C4-2B (cell line): ENCODE measurements around the gene DAP.

Source experiments
- CTCF ChIP-seq: fragments of 450-650 bp; conservative IDR thresholded peaks from 2 replicates; pipeline ENCODE4 v1.5.1; 2017; ENCODE audit warnings: mild to moderate bottlenecking
- ZFX ChIP-seq: fragments of 450-650 bp; IDR thresholded peaks from 2 replicates; pipeline ENCODE4 v1.6.1; 2017

- no peak for TF ChIP-seq CTCF
- no peak for TF ChIP-seq ZFX
These were observed 127.6 kb downstream of the DAP start for GRCh38 chr5:10633271-10634049.
